NB4 (cell line): ENCODE results near the gene KRTDAP.

Experiments
- CTCF ChIP-seq: IDR thresholded peaks from one replicate; pipeline ENCODE4 v1.5.1; 2012; ENCODE audit warnings: low read depth, low read length
- MYC ChIP-seq: IDR thresholded peaks from 2 replicates; pipeline ENCODE4 v1.6.1; 2011; ENCODE audit warnings: low read depth, low read length
- POLR2A ChIP-seq: IDR thresholded peaks from 2 replicates; pipeline ENCODE4 v1.6.1; 2011; ENCODE audit warnings: mild to moderate bottlenecking; ENCODE audit not compliant: insufficient read length; ENCODE audit errors: extremely low read depth

- TF ChIP-seq CTCF, result no peak
- no peak for TF ChIP-seq POLR2A
- no peak for TF ChIP-seq MYC
Observed at GRCh38 chr19:35493971-35494370, 3.7 kb upstream of the KRTDAP start.
